Astrocyte of the spinal cord (primary cell): ENCODE measurements around the gene CES4A.
"Not testable (repeated sequence)": the region's sequence is repeated elsewhere in the genome, so short reads cannot be mapped to it uniquely, and the experiment has no call there.

Experiments used
- DNase-seq: peaks from one replicate; pipeline ENCODE4 v3.0.0; 2011; ENCODE audit warnings: low read depth, low spot score
- H3K4me3 ChIP-seq: 2 replicates; pipeline ENCODE4 v1.5.1; 2011; ENCODE audit warnings: low read depth, mild to moderate bottlenecking, low read length, moderate library complexity
- CTCF ChIP-seq: IDR thresholded peaks from 2 replicates; pipeline ENCODE4 v1.5.1; 2012; ENCODE audit warnings: low read depth, mild to moderate bottlenecking, low read length, inconsistent platforms
- in situ Hi-C: cut with HindIII; loops from 2 replicates; pipeline ENCODE4 v1.10.0; 2017; ENCODE audit warnings: low sequenced_read_pairs

CES4A gene

GRCh38 chr16:66988197-66988788 is at the start of gene CES4A:
TSS of gene CES4A (plus strand) at chr16:66988589. CDS start at chr16:66988773, 184 bp downstream.
- no peak within 1 kb of the TSS for H3K4me3 ChIP-seq
- no peak for TF ChIP-seq CTCF
- DNase-seq = no peak
- in situ Hi-C loops = no loop called here

DNA sequence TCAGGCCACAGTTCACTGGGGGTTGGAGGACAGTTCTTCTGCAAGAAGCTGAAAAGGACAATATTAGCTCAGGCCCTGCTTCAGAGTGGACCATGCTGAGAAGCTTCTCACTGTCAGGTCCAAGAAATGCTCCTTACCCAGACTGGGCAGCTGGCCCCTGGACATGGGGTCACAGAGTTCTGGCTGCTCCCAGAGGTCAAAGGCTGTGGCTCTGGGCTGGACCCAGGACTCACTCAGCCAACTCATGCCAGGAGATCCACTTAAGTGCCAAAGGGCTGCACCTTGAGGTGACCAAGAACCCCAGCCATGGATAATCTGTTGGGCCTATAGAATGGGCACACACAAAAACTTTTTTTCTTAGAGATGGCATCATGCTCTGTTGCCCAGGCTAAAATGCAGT is 49.0 kb upstream of the CES4A start:
- in situ Hi-C loops = no loop called here
- TF ChIP-seq CTCF = no peak
- no peak for DNase-seq

GRCh38 chr16:66940236-66940635 is 48.2 kb upstream of the CES4A start:
- TF ChIP-seq CTCF = no peak
- in situ Hi-C loops = no loop called here
- H3K4me3 ChIP-seq = no peak overlapping the region
- no peak for DNase-seq

More for the DNA sequence above, 49.0 kb upstream of the CES4A start:
- H3K4me3 ChIP-seq = no peak overlapping the region

- no peak overlapping the region for H3K4me3 ChIP-seq
- in situ Hi-C loops = no loop called here
- TF ChIP-seq CTCF = no peak
- DNase-seq = no peak
Observed at GRCh38 chr16:66942981-66943380, 45.4 kb upstream of the CES4A start.

GRCh38 chr16:66943426-66944053 is 44.8 kb upstream of the CES4A start:
- H3K4me3 ChIP-seq = no peak overlapping the region
- in situ Hi-C loops = no loop called here
- no peak for DNase-seq
- TF ChIP-seq CTCF = no peak

- DNase-seq = no peak
- in situ Hi-C loops = no loop called here
- no peak for TF ChIP-seq CTCF
- no peak overlapping the region for H3K4me3 ChIP-seq
Observed at GRCh38 chr16:66944054-66944441, 44.3 kb upstream of the CES4A start.

- H3K4me3 ChIP-seq, DNase-seq, in situ Hi-C loops: not testable (repeated sequence)
Observed at GRCh38 chr16:66944971-66945370, 43.4 kb upstream of the CES4A start.
